ENCODE results near the gene CENPP.

DNA sequence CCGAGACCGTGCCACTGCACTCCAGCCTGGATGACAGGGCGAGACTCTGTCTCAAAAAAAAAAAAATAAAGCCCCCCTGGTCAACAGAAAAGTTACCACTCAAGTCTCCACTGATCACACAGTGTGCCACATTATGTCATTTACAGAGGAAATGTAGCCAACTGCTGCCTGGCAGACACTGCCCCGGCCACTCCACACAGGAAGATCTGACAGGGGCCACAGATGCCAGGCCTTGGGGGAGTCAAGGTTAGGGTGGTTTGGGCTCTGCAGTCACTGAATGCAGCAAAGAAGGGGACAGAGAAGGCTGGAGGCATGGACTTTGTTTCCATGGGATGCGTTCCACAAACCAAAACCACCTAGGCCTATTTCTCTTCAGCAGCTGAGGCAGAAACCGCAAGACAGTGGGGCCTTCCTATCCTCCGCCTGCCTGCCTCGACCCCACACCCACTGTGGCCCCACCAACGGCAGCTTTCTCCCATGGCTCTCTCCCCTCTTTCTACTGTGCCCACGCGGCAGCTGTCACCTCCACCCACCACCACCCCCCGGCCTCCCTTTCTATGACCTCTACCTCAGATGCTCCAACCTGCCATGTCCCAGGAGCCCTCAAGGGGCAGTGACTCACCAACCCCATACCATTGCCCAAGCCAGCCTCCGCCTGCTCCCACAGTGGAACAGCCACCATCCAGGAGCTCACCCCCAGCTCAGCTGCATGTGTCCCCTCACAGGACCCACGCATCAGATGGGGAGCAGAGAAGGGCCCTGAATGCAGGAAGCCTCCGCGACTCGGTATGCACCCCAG, 331.7 kb downstream of the CENPP start:
- TF ChIP-seq, protein P1, sequence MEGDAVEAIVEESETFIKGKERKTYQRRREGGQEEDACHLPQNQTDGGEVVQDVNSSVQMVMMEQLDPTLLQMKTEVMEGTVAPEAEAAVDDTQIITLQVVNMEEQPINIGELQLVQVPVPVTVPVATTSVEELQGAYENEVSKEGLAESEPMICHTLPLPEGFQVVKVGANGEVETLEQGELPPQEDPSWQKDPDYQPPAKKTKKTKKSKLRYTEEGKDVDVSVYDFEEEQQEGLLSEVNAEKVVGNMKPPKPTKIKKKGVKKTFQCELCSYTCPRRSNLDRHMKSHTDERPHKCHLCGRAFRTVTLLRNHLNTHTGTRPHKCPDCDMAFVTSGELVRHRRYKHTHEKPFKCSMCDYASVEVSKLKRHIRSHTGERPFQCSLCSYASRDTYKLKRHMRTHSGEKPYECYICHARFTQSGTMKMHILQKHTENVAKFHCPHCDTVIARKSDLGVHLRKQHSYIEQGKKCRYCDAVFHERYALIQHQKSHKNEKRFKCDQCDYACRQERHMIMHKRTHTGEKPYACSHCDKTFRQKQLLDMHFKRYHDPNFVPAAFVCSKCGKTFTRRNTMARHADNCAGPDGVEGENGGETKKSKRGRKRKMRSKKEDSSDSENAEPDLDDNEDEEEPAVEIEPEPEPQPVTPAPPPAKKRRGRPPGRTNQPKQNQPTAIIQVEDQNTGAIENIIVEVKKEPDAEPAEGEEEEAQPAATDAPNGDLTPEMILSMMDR (IDR thresholded peaks at IDR 0.05) = no peak
- TF ChIP-seq POLR2A (IDR thresholded peaks at IDR 0.05) = no peak

All from vagina (tissue), 2 donors.